Ishikawa (cell line): ENCODE data around the gene ZNF502.

ENCODE experiments used
- CEBPB ChIP-seq: IDR thresholded peaks from 2 replicates; pipeline ENCODE4 v1.6.1; 2012
- CREB1 ChIP-seq: IDR thresholded peaks from 2 replicates; pipeline ENCODE4 v1.6.1; 2012; ENCODE audit warnings: low read depth
- EGR1 ChIP-seq: IDR thresholded peaks from 2 replicates; pipeline ENCODE4 v1.6.1; 2012
- EP300 ChIP-seq: IDR thresholded peaks from 2 replicates; pipeline ENCODE4 v1.6.1; 2012; ENCODE audit warnings: borderline replicate concordance
- FOXM1 ChIP-seq: IDR thresholded peaks from 2 replicates; pipeline ENCODE4 v1.6.1; 2012; ENCODE audit warnings: low read depth, borderline replicate concordance
- NFIC ChIP-seq: IDR thresholded peaks from 2 replicates; pipeline ENCODE4 v1.6.1; 2012
- RAD21 ChIP-seq: IDR thresholded peaks from 2 replicates; pipeline ENCODE4 v1.6.1; 2012; ENCODE audit warnings: low read depth
- TCF12 ChIP-seq: IDR thresholded peaks from 2 replicates; pipeline ENCODE4 v1.6.1; 2012; ENCODE audit warnings: low read depth
- TEAD4 ChIP-seq: IDR thresholded peaks from 2 replicates; pipeline ENCODE4 v1.6.1; 2012
- YY1 ChIP-seq: IDR thresholded peaks from 2 replicates; pipeline ENCODE4 v1.6.1; 2012; ENCODE audit warnings: low read depth
- ZBTB7A ChIP-seq: IDR thresholded peaks from 2 replicates; pipeline ENCODE4 v1.6.1; 2012; ENCODE audit warnings: low read depth
- TF ChIP-seq, protein P1 (sequence below): IDR thresholded peaks from 2 replicates; pipeline ENCODE4 v1.6.1; 2012
- TF ChIP-seq, protein P2 (sequence below): IDR thresholded peaks from 2 replicates; pipeline ENCODE4 v1.6.1; 2012
- TF ChIP-seq, protein P3 (sequence below): IDR thresholded peaks from 2 replicates; pipeline ENCODE4 v1.6.1; 2012; ENCODE audit warnings: low read depth, mild to moderate bottlenecking

Gene ZNF502

DNA sequence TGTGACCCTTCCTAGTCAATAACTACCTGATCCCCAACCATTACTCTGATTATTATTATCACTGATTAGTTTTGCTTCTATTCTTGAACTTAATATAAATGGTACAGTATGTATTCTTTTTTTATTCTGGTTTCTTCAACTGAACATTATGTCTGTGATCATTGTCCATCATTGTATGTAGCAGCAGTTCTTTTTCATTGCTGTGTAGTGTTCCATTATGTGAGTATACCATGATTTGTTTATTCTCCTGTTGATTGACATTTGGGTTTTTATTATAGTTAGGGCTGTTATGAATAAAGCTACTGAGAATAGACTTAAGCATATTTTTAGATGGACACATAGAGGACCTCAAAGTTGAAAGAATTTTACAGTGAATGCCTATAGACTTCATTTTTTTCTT lies 51.8 kb downstream of the ZNF502 start:
- TF ChIP-seq RAD21 (no peak), TEAD4 (no peak), FOXM1 (no peak), CREB1 (no peak), EGR1 (no peak), NFIC (no peak), CEBPB (no peak), ZBTB7A (no peak), EP300 (no peak), TCF12 (no peak), YY1 (no peak)
- TF ChIP-seq, protein P1, sequence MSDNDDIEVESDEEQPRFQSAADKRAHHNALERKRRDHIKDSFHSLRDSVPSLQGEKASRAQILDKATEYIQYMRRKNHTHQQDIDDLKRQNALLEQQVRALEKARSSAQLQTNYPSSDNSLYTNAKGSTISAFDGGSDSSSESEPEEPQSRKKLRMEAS, result no peak

DNA sequence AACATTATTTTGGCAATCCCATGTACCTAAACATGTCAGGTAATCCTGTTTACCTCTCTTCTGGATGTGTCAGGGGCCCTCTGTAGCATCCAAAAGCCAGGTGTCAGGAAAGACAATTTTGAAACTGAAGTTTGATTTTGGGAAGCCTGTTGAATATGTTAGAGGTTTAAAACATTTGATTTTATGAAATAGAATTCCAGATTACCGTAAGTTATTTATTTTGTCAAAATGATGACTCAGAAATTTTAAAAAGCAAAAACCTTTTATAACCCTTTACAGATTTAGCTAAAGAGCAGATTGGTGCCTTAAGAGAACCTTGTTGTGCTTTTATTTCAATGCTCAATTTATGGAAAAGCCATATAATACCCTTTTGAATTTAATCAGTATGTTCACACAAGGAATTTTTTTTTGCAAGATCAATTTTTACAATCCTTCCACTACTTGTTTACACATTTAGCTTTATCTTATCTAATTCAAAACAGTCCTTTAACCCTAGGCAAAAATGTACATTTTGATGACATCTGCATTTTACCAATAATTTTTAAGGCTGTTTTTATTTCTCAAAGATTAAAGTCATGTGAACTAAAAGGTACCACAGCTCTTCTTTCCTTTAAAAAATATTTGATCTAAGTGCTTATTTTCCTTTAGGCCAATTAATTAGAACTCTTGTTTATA lies 59.1 kb downstream of the ZNF502 start:
- no peak for TF ChIP-seq CREB1
- no peak for TF ChIP-seq NFIC
- TF ChIP-seq EGR1, result no peak
- TF ChIP-seq, protein P2, sequence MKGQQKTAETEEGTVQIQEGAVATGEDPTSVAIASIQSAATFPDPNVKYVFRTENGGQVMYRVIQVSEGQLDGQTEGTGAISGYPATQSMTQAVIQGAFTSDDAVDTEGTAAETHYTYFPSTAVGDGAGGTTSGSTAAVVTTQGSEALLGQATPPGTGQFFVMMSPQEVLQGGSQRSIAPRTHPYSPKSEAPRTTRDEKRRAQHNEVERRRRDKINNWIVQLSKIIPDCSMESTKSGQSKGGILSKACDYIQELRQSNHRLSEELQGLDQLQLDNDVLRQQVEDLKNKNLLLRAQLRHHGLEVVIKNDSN, result no peak

DNA sequence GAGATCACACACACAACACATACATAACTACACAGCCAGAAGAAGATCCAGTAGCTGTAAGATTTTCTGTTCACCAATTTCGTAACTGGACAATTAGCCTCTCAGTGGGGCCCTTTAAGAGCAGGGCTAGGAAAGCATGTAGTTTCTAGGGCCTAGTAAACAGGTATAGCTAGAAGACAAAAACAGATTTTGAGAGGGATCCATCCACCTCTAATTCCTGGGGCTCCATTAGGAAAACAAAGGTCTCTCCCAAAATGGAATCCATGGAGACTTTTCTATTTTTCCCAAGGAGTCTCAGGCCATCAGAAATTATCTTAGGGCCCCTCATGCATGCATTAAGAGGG lies 59.6 kb downstream of the ZNF502 start:
- TF ChIP-seq CEBPB (no peak), EGR1 (no peak), CREB1 (no peak), TEAD4 (no peak), RAD21 (no peak), YY1 (no peak), TCF12 (no peak), FOXM1 (no peak)
- TF ChIP-seq, protein P3, sequence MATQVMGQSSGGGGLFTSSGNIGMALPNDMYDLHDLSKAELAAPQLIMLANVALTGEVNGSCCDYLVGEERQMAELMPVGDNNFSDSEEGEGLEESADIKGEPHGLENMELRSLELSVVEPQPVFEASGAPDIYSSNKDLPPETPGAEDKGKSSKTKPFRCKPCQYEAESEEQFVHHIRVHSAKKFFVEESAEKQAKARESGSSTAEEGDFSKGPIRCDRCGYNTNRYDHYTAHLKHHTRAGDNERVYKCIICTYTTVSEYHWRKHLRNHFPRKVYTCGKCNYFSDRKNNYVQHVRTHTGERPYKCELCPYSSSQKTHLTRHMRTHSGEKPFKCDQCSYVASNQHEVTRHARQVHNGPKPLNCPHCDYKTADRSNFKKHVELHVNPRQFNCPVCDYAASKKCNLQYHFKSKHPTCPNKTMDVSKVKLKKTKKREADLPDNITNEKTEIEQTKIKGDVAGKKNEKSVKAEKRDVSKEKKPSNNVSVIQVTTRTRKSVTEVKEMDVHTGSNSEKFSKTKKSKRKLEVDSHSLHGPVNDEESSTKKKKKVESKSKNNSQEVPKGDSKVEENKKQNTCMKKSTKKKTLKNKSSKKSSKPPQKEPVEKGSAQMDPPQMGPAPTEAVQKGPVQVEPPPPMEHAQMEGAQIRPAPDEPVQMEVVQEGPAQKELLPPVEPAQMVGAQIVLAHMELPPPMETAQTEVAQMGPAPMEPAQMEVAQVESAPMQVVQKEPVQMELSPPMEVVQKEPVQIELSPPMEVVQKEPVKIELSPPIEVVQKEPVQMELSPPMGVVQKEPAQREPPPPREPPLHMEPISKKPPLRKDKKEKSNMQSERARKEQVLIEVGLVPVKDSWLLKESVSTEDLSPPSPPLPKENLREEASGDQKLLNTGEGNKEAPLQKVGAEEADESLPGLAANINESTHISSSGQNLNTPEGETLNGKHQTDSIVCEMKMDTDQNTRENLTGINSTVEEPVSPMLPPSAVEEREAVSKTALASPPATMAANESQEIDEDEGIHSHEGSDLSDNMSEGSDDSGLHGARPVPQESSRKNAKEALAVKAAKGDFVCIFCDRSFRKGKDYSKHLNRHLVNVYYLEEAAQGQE, result no peak
